Kidney capillary endothelial cell (primary cell): ENCODE data around the gene BFSP1.

Experiments used
- DNase-seq: peaks from one replicate; pipeline ENCODE4 v3.0.0-alpha.2; 2018; ENCODE audit warnings: low spot score

Gene BFSP1

DNA sequence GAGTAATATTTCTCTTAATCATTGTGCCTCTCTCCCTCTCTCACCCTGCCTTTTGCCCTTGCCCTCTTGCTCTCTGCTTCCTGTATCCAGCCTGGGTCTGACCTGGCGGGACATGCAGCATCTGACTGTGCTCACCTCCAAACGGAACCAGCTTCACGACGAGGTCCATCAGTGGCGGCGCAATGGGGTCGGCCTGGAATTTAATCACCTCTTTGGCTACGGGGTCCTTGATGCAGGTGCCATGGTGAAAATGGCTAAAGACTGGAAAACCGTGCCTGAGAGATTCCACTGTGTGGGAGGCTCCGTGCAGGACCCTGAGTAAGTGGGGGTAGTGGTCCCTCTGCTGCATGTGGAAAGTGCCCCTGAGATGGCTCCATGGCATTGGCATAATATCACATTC is 65.9 kb downstream of the BFSP1 start:
- DNase-seq: no peak

DNA sequence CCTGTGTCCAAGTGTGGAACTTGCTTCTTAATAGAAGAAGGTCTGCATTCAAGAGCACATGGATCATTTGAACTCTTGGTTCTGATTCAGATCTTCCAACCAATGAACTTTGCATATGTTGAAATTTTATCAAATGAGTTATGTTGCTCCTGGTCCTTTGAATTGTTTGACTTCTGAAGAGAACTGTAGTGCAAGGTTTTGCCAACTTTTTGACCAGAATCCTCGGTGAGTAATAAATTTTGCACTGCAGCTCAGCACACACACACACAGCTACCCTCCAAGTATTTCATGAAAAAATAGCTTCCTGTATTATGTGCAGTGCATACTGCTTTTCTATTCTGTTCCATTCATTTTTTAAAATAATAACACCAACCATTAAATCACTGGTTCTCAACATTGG is 67.5 kb downstream of the BFSP1 start:
- DNase-seq: no peak

DNA sequence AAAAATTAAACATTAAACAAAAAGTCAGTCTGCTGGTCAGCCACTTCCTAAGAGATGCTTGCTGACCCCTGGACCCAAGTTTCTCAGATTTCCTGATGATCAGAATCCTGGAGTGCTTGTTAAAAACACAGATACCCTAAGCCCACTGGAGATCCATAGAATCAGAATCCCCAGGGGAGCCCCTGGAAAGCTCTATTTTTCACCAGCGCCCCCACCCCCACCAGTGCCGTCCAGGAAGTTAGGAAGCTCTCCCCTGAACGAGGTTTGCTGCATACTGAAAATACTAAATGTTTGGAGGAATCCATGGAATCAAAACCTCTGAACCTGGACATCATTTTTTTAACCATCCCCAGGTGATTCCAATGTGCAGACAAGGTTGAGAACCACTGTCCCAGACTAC is 69.2 kb downstream of the BFSP1 start:
- DNase-seq: no peak

DNA sequence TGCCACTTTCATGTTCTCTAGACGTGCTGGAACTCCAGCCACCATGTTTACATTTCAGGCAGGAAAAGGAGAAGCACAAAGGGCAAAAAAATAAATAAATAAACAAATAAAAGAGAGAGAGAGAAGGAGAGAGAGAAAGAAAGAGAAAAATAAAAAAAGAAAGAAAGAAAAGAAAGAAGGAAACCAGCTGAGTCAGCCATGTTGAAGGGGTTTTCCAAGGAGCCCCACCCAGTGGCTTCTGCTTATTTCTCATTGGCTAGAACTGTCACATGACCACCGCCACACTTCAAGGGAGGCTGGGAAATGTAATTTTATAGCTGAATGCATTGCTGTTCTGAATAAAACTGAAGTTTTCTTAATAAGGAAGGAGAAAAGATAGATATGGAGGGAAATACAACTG is 71.1 kb downstream of the BFSP1 start:
- no peak for DNase-seq

DNA sequence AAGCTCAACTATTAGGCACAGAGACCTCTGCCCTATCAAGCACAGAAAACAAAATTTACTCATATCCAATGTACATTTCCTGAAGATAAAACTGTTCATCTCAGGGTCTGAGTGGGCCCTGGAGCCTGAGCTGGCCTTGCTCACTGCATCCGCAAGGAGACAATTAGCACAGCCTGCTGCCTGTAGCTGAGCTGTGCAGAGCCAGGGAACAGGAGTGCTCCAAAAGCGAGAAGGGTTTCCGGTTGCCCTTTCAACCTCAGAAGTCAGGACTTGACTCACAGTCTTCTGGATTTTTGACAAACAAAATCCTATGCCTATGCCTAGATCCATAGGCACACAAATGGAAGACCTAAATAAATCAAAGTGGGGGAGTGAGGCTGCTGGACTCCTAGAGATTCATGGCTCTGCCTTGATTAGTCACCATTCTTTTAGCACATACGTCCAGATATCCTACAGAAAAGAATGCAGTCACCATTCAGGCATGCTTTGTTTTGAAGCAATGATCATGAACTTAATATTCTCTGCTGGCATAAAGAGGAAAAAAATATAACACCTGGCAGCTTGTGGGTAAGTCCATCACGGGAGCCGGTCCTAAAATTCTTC is 73.5 kb downstream of the BFSP1 start:
- DNase-seq: no peak

DNA sequence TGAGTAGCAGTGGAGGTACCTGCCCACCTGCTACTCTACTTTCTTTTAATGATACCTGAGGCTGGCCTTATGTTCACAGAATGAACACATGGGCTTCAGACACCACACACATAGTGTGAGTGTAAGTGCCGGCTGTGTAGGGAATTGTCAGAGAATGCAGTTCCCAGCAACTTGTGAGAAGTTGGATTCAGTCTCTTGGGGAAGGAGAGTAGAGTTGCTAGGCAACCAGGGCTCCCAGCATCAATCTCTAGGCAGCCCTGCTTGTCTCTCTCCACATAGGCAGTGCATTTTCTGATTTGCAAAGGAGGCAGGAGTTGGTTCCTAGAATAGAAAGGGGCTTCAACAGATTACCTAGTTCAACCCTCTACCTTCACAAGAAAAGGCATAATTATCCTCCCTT is 74.1 kb downstream of the BFSP1 start:
- no peak for DNase-seq

DNA sequence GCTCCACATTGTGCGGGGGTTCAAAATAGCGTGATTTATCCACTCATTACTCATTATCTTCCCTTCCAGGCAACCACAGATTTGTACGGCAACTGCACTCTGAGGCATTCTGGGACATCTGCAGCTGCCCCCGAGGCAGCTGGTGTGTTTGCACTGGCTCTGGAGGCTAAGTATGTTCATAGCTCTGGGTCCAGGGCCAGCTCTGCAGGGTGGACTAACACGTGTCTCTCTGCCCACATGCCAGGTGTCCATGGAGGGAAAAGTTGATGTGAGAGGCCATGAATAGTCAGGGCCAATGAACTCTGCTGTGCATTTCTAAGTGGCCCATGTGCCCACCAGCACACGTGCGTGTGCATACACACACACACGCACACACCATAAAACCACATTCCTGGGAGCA is 74.9 kb downstream of the BFSP1 start:
- DNase-seq: no peak

DNA sequence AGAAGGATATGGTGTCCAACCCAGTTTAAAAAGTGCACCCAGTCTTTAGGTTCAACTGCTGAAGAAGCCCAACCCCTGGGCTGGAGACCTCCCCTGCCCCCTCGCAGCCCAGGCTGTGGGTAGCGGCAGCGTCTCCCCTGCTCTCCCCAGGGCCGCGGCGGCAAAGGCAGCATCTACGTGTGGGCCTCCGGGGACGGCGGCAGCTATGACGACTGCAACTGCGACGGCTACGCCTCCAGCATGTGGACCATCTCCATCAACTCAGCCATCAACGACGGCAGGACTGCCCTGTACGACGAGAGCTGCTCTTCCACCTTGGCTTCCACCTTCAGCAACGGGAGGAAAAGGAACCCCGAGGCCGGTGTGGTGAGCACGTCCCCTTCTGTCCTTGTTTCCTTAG is 77.6 kb downstream of the BFSP1 start:
- DNase-seq: no peak

DNA sequence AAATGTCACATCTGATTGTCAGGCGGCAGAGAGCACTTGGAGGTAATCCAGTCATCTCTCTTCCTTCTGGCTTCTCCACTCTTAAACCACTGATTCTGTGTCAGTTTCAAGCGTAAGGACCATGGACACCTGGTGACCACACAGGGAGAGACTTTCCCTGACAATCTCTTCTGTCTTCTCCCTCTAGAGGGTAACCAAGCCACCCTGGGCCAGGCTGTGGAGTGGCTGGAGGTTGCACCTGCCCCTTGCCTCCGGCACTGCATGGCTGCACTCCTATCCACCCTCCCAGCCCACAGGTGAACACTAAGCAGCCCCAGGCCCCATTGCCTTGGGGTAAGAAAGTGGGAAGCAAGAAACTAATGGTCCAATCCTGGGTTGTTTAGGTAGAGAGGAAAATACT is 78.7 kb downstream of the BFSP1 start:
- no peak for DNase-seq

DNA sequence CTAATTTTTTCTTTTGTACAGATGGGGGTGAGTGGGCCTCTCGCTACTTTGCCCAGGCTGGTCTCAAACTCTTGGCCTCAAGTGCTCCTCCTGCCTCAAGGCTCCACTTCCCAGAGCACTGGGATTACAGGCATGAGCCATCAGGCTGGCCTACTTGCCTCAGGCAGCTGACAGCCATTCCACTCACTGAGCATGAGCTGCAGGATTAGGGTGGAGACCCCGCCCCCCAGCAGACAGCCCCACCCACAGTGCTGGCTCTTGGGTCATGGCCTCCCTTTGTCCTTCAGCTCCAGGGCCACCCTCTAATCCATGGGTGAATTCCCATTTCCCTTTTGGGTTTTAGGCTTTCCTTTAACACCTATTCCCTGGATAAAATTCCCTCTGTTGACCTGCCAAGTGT is 82.1 kb downstream of the BFSP1 start:
- DNase-seq: no peak

DNA sequence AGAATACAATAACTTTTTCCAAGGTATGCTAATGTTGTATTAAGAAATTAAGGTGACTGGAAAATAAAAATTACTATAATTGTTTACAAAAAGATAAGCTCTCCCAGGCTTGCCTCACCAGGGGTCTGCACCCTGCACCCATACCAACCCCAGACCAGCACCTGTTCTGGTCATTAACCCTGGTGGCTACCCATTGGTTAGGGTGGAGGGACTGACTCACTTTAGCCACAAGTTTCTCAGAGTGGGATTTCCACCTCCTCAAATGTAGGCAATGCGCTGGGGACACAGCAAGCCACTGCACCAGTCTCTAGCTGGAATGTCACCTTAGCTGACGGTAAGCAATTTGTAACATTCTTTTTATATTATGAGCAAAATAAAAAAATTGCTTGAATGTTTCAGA is 83.1 kb downstream of the BFSP1 start:
- DNase-seq: no peak

DNA sequence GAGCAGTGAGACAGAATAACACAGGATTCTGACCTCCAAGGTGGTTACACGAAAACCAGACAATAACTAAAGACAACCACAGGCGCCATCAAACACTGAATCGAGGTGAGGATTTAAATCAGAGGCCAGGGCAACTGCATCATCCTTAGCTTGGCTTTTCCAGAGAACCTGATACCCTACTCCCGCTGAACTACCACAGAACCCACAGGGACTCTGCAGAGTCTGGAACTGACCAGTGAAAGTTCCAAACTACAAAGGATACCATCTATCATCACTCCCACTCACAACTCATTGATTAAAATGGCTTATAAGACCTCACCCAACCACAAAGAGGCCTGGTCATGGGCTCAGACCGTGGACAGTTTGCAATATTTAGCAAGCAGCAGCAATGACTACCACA is 85.0 kb downstream of the BFSP1 start:
- DNase-seq: no peak

DNA sequence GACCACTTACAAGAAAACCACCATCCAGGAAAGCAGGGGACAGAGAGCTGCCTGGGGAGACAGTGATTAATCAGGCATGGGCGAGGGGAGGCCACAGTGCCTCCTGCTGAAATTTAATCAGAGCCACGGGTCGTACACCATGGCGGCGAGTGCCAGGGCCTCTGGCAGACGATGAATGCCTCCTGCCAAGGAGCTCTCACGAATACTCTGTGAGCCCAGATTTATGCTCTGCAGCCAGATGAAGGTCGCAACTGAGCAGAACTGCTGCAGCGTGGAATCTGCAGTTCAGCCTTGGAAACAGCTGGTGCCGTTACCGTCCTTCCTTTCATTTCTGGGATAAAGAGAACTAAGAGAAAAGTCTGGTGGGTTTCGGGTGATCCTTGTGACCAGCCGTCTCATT is 85.6 kb downstream of the BFSP1 start:
- DNase-seq: no peak

DNA sequence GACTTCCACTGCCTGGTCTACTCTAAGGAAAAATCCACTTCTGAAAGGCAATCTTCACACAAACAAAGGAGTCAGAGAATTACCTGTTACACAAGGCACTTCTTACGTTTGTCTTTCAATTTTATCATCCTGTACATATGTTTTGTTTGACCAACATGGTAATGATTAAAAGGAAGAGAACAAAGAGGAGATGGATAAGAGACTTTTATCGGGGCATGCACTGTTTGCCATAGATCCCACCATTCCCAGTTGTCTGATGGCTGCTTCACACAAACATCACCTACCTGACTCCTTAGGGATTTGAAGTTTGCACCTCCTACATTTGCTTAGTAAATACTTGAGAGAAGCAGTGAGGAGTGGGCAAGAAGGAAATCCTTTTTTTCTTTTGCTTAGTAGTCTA is 87.1 kb downstream of the BFSP1 start:
- DNase-seq: no peak
